ENCODE measurements around the gene MYPN. TPM values are rescaled to one million over a fixed set of nuclear protein-coding genes. Genes with fewer than 3 reads are reported as not detected.
"Not testable (repeated sequence)": the region's sequence is repeated elsewhere in the genome, so short reads cannot be mapped to it uniquely, and the experiment has no call there.

The MYPN gene
- polyA plus RNA-seq, 1 experiment, result 9.7 TPM

GRCh38 chr10:68242051-68242450 is 132.8 kb downstream of the MYPN start:
- no peak for TF ChIP-seq CTCF (IDR thresholded peaks at IDR 0.05; ENCODE audit: insufficient read depth, low read depth, low read length)
- Histone ChIP-seq H3K4me3 (ENCODE audit: low read depth, low read length) (no peak overlapping the region), H3K27me3 (ENCODE audit: control insufficient read depth, insufficient read depth, low read length) (peaks cover 7% of the 10 kb centered on the region; the same call in 1 of the 2 replicates), H3K36me3 (ENCODE audit: control insufficient read depth, insufficient read depth, low read length) (no peaks in the 10 kb centered on the region)
- ChIA-PET CTCF (no interaction called here), POLR2A (no interaction called here)
- no peak for DNase-seq (ENCODE audit: low read depth)

- H3K4me3 ChIP-seq (ENCODE audit: low read depth, low read length); H3K36me3 ChIP-seq (ENCODE audit: control insufficient read depth, insufficient read depth, low read length); H3K27me3 ChIP-seq (ENCODE audit: control insufficient read depth, insufficient read depth, low read length); DNase-seq (ENCODE audit: low read depth); POLR2A ChIA-PET: not testable (repeated sequence)
- CTCF ChIA-PET, result interaction anchor here (0.7 to 1.3 kb wide), 3 partner anchors 8 to 34 kb away, joined by 3 to 6 read pairs (median 3); no protein-coding TSS in a partner anchor
These were observed 137.1 kb downstream of the MYPN start for GRCh38 chr10:68246397-68246796.

- Histone ChIP-seq H3K27me3 (ENCODE audit: control insufficient read depth, insufficient read depth, low read length) (peaks cover 8% of the 10 kb centered on the region; the same call in 1 of the 2 replicates), H3K4me3 (ENCODE audit: low read depth, low read length) (no peak overlapping the region), H3K36me3 (ENCODE audit: control insufficient read depth, insufficient read depth, low read length) (no peaks in the 10 kb centered on the region)
- ChIA-PET POLR2A (no interaction called here), CTCF (no interaction called here)
- no peak for TF ChIP-seq CTCF (IDR thresholded peaks at IDR 0.05; ENCODE audit: insufficient read depth, low read depth, low read length)
- DNase-seq (ENCODE audit: low read depth), result no peak
These were observed 138.6 kb downstream of the MYPN start for GRCh38 chr10:68247931-68248330.

GRCh38 chr10:68249297-68249696 is 140.0 kb downstream of the MYPN start:
- CTCF ChIA-PET, result interaction anchor here (1.0 kb wide), 1 partner anchor 17 kb away, joined by 4 read pairs; the partner anchor contains the start of gene ATOH7
- DNase-seq (ENCODE audit: low read depth), result no peak
- H3K27me3 ChIP-seq (ENCODE audit: control insufficient read depth, insufficient read depth, low read length), result peaks cover 10% of the 10 kb centered on the region
- POLR2A ChIA-PET, result no interaction called here
- no peak overlapping the region for H3K4me3 ChIP-seq (ENCODE audit: low read depth, low read length)
- TF ChIP-seq CTCF (IDR thresholded peaks at IDR 0.05; ENCODE audit: insufficient read depth, low read depth, low read length), result no peak
- H3K36me3 ChIP-seq (ENCODE audit: control insufficient read depth, insufficient read depth, low read length), result no peaks in the 10 kb centered on the region

GRCh38 chr10:68251151-68251550 is 141.9 kb downstream of the MYPN start:
- no peak for TF ChIP-seq CTCF (IDR thresholded peaks at IDR 0.05; ENCODE audit: insufficient read depth, low read depth, low read length)
- DNase-seq (ENCODE audit: low read depth), result no peak
- peaks cover 8% of the 10 kb centered on the region for H3K27me3 ChIP-seq (ENCODE audit: control insufficient read depth, insufficient read depth, low read length)
- no peaks in the 10 kb centered on the region for H3K36me3 ChIP-seq (ENCODE audit: control insufficient read depth, insufficient read depth, low read length)
- H3K4me3 ChIP-seq (ENCODE audit: low read depth, low read length), result no peak overlapping the region
- POLR2A ChIA-PET, result no interaction called here
- CTCF ChIA-PET, result no interaction called here
